Mesenteric fat pad (tissue), 1 donor: ENCODE data around the gene ZMIZ1. TPM values are rescaled to one million over a fixed set of nuclear protein-coding genes. Genes with fewer than 3 reads are reported as not detected.
A peak's percentile ranks its signal among the peaks of the same experiment; 100 is the strongest.

Experiments used
- DNase-seq: peaks from one replicate; pipeline ENCODE4 v3.0.0-alpha.2; 2020; ENCODE audit warnings: low spot score
- total RNA-seq: library from RNA; stranded (reverse); fragmentation: NEBNext Ultra II Directional; extraction: Animal tissue kit (Norgen Biotek cat#: 25700); gene quantifications from one replicate; pipeline ENCODE4 v1.2.1, GENCODE V29; 2021
- donor health status: DM: yes; HTN: yes; CAD: no.

Gene ZMIZ1
- total RNA-seq, 1 donor from 2014 or later: 81.1 TPM

GRCh38 chr10:79243181-79244067, 174.7 kb downstream of the ZMIZ1 start:
- no peak for DNase-seq

GRCh38 chr10:79244068-79244442, 175.3 kb downstream of the ZMIZ1 start:
- DNase-seq: no peak

GRCh38 chr10:79244841-79245504, 176.2 kb downstream of the ZMIZ1 start:
- no peak for DNase-seq

GRCh38 chr10:79245539-79246208, 176.9 kb downstream of the ZMIZ1 start:
- DNase-seq: no peak

- DNase-seq: peak; percentile 92
These were observed 177.4 kb downstream of the ZMIZ1 start for GRCh38 chr10:79246209-79246581.

GRCh38 chr10:79246606-79247275, 178.0 kb downstream of the ZMIZ1 start:
- DNase-seq: no peak

- no peak for DNase-seq
These were observed 178.8 kb downstream of the ZMIZ1 start for GRCh38 chr10:79247373-79248137.

GRCh38 chr10:79248341-79249185, 179.8 kb downstream of the ZMIZ1 start:
- no peak for DNase-seq

GRCh38 chr10:79249186-79250121, 180.7 kb downstream of the ZMIZ1 start:
- DNase-seq: no peak

GRCh38 chr10:79250259-79250658, 181.5 kb downstream of the ZMIZ1 start:
- no peak for DNase-seq

- no peak for DNase-seq
These were observed 183.7 kb downstream of the ZMIZ1 start for GRCh38 chr10:79252450-79252849.

GRCh38 chr10:79252971-79253370, 184.2 kb downstream of the ZMIZ1 start:
- DNase-seq: no peak

GRCh38 chr10:79253704-79254103, 184.9 kb downstream of the ZMIZ1 start:
- DNase-seq: no peak

GRCh38 chr10:79254333-79255006, 185.7 kb downstream of the ZMIZ1 start:
- DNase-seq: no peak

GRCh38 chr10:79255007-79255507, 186.3 kb downstream of the ZMIZ1 start:
- no peak for DNase-seq

- no peak for DNase-seq
These were observed 187.6 kb downstream of the ZMIZ1 start for GRCh38 chr10:79256264-79256806.

- DNase-seq: no peak
These were observed 190.1 kb downstream of the ZMIZ1 start for GRCh38 chr10:79258894-79259293.

- DNase-seq: no peak
These were observed 191.1 kb downstream of the ZMIZ1 start for GRCh38 chr10:79259834-79260233.
